ENCODE results near the gene EIF1AX.

EIF1AX gene

GRCh38 chrX:20124964-20125363 lies 16.7 kb downstream of the EIF1AX start:
- no peak for DNase-seq

GRCh38 chrX:20118065-20118824 lies 23.4 kb downstream of the EIF1AX start:
- no peak for DNase-seq

DNA sequence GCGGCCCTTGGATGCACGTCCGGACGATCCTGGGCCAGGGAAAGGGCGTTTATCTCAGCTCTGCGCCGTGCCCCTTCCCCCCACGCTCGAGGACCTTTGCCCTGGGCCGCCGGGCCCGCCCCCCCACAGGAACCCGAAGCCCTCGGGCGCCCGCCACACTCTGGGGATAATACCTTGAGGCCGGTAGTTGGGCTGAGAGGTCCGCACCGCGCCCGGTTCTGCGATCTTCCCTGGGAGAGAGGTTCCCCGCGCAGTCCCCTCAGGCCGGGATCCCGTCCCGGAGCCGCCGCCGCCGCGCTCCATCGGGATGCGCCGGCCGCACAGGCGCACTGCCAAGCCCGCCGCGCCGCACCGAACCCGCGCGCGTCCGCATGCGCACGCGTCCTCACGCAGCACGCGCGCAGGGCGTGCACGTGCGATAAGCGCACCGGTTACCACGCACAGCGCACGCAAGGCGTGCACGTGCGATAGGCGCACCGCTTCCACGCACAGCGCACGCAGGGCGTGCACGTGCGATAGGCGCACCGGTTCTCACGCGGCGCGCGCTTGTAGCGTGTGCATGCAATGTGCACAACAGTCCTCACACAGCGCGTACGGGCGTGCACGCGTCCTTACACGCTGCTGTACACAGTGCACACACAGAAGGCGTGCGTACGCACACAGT lies 24.9 kb downstream of the EIF1AX start, which contains the start of gene MAP7D2:
MAP7D2 (minus strand) TSS at position 331 of the 664 bp plus-strand sequence; CDS start at position 303, 28 bp downstream.
- no peak for DNase-seq

- DNase-seq = no peak
Observed at GRCh38 chrX:20116087-20116576, 25.5 kb downstream of the EIF1AX start.

DNA sequence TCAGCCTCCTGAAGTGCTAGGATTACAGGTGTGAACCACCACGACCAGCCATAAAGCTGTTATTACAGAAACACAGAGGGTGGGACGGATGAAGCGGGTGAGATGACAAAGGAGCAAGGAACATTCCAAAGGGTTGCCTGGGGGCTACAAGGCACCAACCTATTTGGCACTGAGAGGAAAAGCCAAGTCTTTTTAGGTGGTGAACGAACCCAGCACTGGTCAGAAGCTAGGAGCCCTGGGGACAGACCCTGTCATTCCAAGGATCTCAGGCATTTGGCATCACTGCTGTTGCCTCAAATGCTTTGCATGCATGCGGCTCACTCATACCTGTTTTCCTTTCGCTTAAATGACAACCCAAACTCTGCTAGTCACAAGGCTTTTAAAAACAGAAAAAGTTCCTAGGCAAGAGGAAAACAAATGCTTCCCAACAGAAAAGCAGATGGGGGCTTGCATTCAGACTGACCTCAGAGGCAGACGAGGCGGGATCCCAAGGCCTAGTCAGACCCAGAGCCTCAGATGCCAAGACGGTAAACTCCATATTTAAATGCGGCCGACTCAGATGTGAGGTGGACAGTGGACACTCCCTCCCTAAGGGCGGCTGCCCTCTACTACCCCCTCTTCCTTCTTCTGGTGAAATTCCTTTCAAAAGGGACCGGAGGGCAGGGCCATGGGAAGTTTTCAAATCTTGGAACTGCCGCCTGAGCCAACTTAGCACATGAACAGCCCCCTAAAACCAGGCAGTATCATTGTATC lies 29.4 kb downstream of the EIF1AX start:
- DNase-seq = no peak

DNA sequence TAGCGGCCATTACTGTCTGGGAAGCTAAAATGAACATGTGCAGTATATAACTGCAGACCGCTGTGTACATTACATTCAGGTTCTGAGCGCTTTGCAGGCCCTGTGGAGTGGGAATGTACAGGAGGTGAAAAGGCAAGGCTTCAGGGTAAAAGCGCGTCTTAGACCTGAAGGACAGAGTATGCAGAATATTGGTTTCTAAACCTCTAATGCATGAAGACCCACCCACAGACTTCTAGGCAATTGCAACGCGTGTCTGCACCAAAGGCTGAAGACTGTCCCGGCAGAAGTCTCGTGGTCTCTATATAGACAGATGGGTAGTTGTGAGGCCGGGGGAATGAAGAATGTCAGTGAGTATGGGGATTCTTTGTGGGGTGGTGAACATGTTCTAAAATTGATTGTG lies 30.4 kb downstream of the EIF1AX start:
- DNase-seq = no peak

GRCh38 chrX:20101934-20102581 lies 39.6 kb downstream of the EIF1AX start:
- no peak for DNase-seq

GRCh38 chrX:20091499-20091898 lies 50.1 kb downstream of the EIF1AX start:
- no peak for DNase-seq

DNA sequence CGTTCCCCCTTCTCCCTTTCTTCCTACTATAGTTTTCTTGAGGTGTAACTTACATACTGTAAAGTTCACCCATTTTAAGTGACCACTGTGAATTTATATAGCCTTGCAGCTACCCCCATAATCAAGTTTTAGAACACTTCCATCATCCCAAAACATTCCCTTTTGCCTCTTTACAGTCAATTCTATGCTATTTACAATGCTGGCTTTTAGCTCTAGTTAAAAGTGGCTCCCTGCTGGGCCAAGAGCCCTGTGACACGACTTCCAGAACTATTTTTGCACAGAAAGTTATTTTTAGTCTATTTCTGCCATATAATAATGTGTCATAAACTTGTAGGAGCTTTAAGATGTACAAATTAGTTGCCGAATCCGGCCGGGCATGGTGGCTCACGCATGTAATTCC lies 51.8 kb downstream of the EIF1AX start:
- DNase-seq = no peak

DNA sequence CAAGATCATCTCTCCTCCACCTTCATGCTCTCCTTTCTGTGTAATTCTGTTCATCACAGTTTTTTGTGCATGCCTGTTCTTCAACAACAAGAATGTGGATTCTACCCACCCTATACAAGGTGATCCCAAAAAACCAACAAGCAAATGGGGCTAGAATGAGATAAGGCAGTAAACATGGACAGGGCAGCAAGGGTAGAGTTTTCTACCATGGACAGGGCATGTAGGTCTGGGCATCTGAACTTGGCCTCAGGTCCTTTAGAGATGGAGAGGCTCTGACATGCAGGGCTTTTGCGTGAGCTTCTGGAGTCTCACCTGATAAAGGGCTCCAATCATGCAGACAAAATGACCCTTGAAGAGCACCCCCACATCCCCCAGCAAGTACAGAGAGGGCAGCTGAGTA lies 61.4 kb downstream of the EIF1AX start:
- DNase-seq = no peak
